GOT3 (cell line): ENCODE data around the gene ITGAL.
"Not testable (repeated sequence)": the region's sequence is repeated elsewhere in the genome, so short reads cannot be mapped to it uniquely, and the experiment has no call there.

Experiments
- DNase-seq: peaks from one replicate; lab custom pipeline; 2025; ENCODE audit warnings: mixed read lengths; lab: John Stamatoyannopoulos, UW

ITGAL gene

GRCh38 chr16:30457743-30458560 is 14.6 kb upstream of the ITGAL start:
- DNase-seq, result no peak

DNA sequence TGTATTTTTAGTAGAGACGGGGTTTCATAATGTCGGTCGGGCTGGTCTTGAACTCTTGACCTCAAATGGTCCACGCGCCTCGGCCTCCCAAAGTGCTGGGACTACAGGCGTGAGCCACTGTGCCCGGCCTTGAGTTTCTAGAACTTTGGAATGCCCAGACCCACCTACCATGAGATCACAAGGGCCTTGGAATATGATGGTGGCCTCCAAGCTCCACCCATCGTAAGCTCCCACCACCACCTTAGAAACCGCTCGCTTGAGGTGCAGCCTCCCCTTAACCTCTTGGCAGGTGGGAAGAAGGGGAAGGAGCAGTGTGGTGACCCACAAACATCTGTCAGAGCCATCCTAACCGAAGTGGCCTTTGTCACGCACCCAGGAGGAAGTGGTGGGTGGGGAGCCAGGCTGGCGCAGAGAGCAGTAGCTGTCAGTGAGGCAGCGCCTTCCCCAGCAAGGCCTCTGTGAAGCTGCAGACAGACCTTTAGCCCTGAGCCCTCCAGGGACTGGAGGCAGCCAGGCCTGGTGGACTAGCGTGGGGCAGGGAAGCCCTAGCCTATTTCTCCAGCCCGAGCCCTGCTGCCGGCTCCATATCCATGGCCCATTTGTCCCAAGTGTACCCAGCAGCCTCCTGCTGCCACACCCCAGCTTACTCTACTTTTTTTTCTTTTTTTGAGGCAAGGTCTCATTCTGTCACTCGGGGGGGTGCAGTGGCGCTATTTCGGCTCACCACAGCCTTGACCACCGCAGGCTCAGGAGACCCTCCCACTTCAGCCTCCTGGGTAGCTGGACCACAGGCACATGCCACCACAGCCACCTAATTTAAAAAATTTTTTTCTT is 13.8 kb upstream of the ITGAL start:
- no peak for DNase-seq

- no peak for DNase-seq
Measured at GRCh38 chr16:30459456-30459855, 13.1 kb upstream of the ITGAL start.

DNA sequence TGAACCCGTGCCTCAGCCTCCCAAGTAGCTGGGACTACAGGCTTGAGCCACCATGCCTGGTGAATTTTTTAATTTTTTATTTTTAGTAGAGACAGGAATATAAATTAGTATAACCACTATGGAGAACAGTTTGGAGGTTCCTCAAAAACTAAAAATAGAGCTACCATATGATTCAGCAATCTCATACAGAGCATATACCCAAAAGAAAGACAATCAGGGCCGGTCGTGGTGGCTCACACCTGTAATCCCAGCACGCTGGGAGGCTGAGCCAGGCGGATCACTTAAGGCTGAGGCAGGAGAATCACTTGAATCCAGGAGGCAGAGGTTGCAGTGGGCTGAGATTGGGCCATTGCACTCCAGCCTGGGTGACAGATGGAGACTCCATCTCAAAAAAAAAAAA is 11.1 kb upstream of the ITGAL start:
- DNase-seq, result not testable (repeated sequence)

GRCh38 chr16:30464078-30464477 is 8.5 kb upstream of the ITGAL start:
- DNase-seq, result no peak

GRCh38 chr16:30470170-30470512 is 2.4 kb upstream of the ITGAL start:
- DNase-seq, result no peak

DNA sequence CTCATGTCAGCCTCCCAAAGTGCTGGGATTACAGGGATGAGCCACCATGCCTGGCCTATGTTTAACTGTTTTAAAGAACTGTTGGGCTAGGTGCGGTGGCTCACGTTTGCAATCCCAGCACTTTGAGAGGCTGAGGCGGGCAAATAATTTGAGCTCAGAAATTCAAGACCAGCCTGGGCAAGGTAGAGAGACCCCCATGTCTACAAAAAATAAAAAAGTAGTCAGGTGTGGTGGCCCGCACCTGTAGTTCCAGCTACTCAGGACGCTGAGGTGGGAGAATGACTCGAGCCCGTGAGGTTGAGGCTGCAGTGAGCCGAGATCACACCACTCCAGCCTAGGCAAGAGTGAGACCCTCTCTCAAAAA is 1.9 kb upstream of the ITGAL start:
- no peak for DNase-seq

- no peak for DNase-seq
Measured at GRCh38 chr16:30473231-30474073, 910 bp downstream of the ITGAL start.

DNA sequence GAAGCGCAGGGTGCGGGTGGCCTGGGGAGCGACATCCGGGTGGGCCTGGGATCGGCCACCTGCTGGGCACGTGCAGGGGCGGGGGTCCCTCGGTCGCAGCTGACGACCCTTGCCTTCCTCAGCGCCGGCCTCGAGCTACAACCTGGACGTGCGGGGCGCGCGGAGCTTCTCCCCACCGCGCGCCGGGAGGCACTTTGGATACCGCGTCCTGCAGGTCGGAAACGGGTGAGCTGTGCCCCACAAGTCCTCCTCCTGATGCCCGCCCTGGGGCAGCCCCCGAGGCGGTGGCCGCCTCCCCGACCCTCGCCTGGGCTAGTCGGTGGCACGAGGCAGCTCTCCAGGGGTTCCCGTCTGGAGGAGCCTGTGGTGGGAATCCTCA is 1.5 kb downstream of the ITGAL start:
- no peak for DNase-seq

GRCh38 chr16:30474684-30475083 is 2.1 kb downstream of the ITGAL start:
- DNase-seq, result no peak

- no peak for DNase-seq
Measured at GRCh38 chr16:30476991-30477390, 4.4 kb downstream of the ITGAL start.

- not testable (repeated sequence) for DNase-seq
Measured at GRCh38 chr16:30477773-30478172, 5.2 kb downstream of the ITGAL start.

GRCh38 chr16:30478766-30479478 is 6.4 kb downstream of the ITGAL start:
- DNase-seq, result no peak

GRCh38 chr16:30481381-30481780 is 8.8 kb downstream of the ITGAL start:
- no peak for DNase-seq

- no peak for DNase-seq
Measured at GRCh38 chr16:30482366-30482765, 9.8 kb downstream of the ITGAL start.

GRCh38 chr16:30484887-30485286 is 12.3 kb downstream of the ITGAL start:
- no peak for DNase-seq

DNA sequence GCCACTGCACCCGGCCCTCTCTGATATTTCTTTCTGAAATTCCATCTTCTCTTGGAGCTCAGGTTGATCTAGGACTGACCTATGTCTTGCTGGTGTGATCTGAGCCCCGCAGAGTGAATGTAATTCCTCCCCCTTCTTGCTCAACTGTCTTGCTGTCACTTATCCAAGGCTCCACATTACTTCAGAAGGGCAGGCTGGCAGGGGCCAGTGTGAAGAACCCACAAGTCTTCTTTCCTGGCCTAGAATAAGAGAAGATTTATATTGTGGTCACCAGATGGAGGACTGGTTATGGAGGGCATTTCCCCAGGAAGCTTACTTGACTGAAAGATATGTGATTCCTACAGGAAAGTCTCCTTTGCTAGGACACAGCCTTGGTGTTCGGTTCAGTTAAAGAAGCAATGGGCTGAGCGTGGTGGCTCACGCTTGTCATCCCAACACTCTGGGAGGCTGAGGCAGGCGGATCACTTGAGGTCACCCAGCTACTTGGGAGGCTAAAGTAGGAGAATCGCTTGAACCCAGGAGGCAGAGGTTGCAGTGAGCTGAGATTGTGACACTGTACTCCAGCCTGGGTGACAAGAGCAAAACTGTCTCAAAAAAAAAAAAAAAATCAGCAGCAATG is 13.4 kb downstream of the ITGAL start:
- no peak for DNase-seq

- no peak for DNase-seq
Measured at GRCh38 chr16:30488764-30489605, 16.4 kb downstream of the ITGAL start.

- no peak for DNase-seq
Measured at GRCh38 chr16:30490210-30490609, 17.7 kb downstream of the ITGAL start.

- DNase-seq, result no peak
Measured at GRCh38 chr16:30491229-30491628, 18.7 kb downstream of the ITGAL start.
